ENCODE measurements around the gene WBP11. TPM values are rescaled to one million over a fixed set of nuclear protein-coding genes. Genes with fewer than 3 reads are reported as not detected.

The WBP11 gene
- total RNA-seq, 1 donor from 2014 or later, result 86.3 TPM

DNA sequence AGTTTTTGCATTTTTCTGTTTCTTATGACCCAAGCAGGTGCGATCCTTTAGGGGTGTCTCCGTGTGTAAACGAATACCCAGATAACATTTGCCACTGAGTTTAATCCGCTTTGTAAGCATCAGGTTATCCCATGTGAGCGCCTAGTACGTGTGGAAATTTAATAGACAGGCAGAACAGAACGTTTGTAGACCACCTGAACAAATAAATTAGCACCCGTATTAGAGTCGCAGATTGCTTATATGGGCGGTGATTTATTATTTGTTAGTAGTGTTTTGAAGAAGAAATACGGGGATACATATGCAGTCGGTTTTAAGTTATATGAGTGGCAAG is 517 bp upstream of the WBP11 start:
- Mint-ChIP-seq H3K27ac (no peak overlapping the region), H3K4me1 (ENCODE audit: unreplicated experiment) (peaks cover 6% of the 10 kb centered on the region), H3K9me3 (no peaks in the 10 kb centered on the region), H3K27me3 (no peaks in the 10 kb centered on the region), H3K4me3 (no peak overlapping the region), H3K36me3 (peaks cover 14% of the 10 kb centered on the region)
- DNase-seq (ENCODE audit: extremely low spot score, unreplicated experiment), result no peak
- TF ChIP-seq, protein P1, sequence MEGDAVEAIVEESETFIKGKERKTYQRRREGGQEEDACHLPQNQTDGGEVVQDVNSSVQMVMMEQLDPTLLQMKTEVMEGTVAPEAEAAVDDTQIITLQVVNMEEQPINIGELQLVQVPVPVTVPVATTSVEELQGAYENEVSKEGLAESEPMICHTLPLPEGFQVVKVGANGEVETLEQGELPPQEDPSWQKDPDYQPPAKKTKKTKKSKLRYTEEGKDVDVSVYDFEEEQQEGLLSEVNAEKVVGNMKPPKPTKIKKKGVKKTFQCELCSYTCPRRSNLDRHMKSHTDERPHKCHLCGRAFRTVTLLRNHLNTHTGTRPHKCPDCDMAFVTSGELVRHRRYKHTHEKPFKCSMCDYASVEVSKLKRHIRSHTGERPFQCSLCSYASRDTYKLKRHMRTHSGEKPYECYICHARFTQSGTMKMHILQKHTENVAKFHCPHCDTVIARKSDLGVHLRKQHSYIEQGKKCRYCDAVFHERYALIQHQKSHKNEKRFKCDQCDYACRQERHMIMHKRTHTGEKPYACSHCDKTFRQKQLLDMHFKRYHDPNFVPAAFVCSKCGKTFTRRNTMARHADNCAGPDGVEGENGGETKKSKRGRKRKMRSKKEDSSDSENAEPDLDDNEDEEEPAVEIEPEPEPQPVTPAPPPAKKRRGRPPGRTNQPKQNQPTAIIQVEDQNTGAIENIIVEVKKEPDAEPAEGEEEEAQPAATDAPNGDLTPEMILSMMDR (conservative IDR thresholded peaks at IDR 0.05), result no peak

GRCh38 chr12:14802721-14803010 is 612 bp downstream of the WBP11 start:
- H3K27ac Mint-ChIP-seq, result no peak overlapping the region
- TF ChIP-seq, protein P1 (conservative IDR thresholded peaks at IDR 0.05), result no peak
- H3K36me3 Mint-ChIP-seq, result peaks cover 19% of the 10 kb centered on the region
- DNase-seq (ENCODE audit: extremely low spot score, unreplicated experiment), result no peak
- no peaks in the 10 kb centered on the region for H3K27me3 Mint-ChIP-seq
- no peak overlapping the region for H3K4me3 Mint-ChIP-seq
- H3K9me3 Mint-ChIP-seq, result no peaks in the 10 kb centered on the region
- peaks cover 6% of the 10 kb centered on the region for H3K4me1 Mint-ChIP-seq (ENCODE audit: unreplicated experiment)

DNA sequence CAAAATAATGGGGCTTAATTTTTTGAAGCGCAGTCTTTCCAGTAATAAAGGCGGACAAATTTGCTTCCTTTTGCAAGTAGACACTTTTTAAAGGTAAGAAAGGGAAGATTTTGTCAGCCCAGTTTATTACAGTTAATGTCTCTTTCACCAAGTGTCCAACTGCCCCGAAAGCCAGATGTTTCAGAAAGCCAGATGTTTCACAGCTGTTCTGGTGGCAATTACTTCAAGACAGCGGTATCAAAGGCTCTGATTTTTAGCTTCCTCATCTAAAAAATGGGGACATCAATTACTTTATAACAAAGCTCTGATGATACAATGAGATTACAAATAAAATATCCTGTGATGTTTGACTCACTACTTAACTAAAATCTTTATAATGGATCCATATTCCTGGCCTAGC is 1.0 kb downstream of the WBP11 start:
- Mint-ChIP-seq H3K4me1 (ENCODE audit: unreplicated experiment) (peaks cover 6% of the 10 kb centered on the region), H3K9me3 (no peaks in the 10 kb centered on the region), H3K27ac (no peak overlapping the region), H3K27me3 (no peaks in the 10 kb centered on the region), H3K36me3 (peaks cover 24% of the 10 kb centered on the region), H3K4me3 (no peak overlapping the region)
- TF ChIP-seq, protein P1 (conservative IDR thresholded peaks at IDR 0.05), result no peak
- DNase-seq (ENCODE audit: extremely low spot score, unreplicated experiment), result no peak

DNA sequence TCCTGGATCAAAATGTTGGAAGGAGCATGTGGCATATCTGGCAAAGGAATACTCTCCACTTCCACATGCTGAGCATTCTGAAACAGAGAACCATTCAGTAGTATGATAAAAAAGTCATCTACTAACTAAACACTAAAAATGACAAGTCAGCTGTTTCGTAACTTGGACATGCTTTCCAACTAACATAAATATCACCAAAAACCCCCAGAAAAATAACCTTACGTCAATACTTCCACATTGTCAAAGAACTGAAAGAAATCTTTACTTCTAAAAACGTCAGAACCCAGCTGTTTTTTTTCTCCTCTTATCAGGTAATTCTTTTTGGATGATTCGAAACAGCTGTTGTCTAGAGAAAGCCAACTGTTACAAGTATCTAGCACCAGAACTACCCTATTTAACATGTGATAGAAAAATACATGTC is 8.2 kb downstream of the WBP11 start:
- Mint-ChIP-seq H3K4me1 (ENCODE audit: unreplicated experiment) (no peaks in the 10 kb centered on the region), H3K4me3 (no peak overlapping the region), H3K9me3 (no peaks in the 10 kb centered on the region), H3K27ac (no peak overlapping the region), H3K36me3 (peaks cover 71% of the 10 kb centered on the region), H3K27me3 (no peaks in the 10 kb centered on the region)
- DNase-seq (ENCODE audit: extremely low spot score, unreplicated experiment), result no peak
- TF ChIP-seq, protein P1 (conservative IDR thresholded peaks at IDR 0.05), result no peak

DNA sequence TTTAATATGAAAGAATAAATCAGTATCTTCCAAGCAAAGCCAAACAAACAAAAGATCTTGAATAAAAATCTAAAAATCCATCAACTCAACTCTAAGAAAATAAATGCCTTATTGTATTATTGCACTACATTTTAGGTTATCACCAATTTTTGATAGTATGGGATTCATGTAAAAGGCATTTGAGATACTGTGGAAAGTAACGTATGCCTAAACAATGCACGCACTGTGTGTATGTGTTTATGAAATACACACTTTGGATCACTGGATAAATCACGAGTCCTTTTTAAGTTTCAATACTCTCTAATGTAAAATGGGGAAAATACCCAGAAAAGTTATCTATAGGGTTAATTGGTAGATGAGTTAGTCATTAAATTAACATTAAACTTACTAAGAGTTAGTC is 17.7 kb downstream of the WBP11 start:
- H3K27ac Mint-ChIP-seq, result no peak overlapping the region
- H3K27me3 Mint-ChIP-seq, result no peaks in the 10 kb centered on the region
- H3K36me3 Mint-ChIP-seq, result peaks cover 46% of the 10 kb centered on the region
- no peaks in the 10 kb centered on the region for H3K9me3 Mint-ChIP-seq
- H3K4me1 Mint-ChIP-seq (ENCODE audit: unreplicated experiment), result no peaks in the 10 kb centered on the region
- no peak for DNase-seq (ENCODE audit: extremely low spot score, unreplicated experiment)
- TF ChIP-seq, protein P1 (conservative IDR thresholded peaks at IDR 0.05), result no peak
- H3K4me3 Mint-ChIP-seq, result no peak overlapping the region

GRCh38 chr12:14784471-14784870 is 18.8 kb downstream of the WBP11 start:
- Mint-ChIP-seq H3K36me3 (peaks cover 35% of the 10 kb centered on the region), H3K4me1 (ENCODE audit: unreplicated experiment) (peaks cover 4% of the 10 kb centered on the region), H3K27ac (no peak overlapping the region), H3K27me3 (no peaks in the 10 kb centered on the region), H3K9me3 (no peaks in the 10 kb centered on the region), H3K4me3 (no peak overlapping the region)
- no peak for DNase-seq (ENCODE audit: extremely low spot score, unreplicated experiment)
- TF ChIP-seq, protein P1 (conservative IDR thresholded peaks at IDR 0.05), result no peak
